ENCODE data around the gene EHMT1.

DNA sequence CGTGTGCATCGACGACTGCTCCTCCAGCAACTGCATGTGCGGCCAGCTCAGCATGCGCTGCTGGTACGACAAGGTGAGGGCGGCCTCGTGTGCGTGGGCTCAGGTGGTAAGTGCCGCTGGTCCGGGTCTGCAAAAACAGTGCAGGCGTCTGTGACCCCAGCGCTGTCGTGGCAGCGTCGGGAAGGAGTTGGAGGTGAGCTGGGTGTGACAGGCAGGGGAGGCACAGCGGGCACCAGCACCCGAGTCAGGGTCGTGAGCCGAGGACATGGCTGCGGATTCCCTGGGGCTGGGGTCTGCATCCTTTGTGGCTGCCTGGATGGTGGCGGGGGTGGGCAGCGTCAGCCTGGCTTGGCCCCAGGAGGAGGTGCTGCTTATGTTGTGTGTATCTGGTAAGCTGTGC is 195.6 kb downstream of the EHMT1 start:
- TF ChIP-seq CTCF (IDR thresholded peaks at IDR 0.05) (no peak), EZH2 (IDR thresholded peaks at IDR 0.05; ENCODE audit: borderline replicate concordance, insufficient read depth, low read depth, low read length, poor library complexity, severe bottlenecking) (no peak)
